Natural killer cell treated with Interleukin-12 subunit alpha and Interleukin-12 subunit beta and Interleukin-15 and Interleukin-18, amount 100 ng/mL, for 72 hours (primary cell): ENCODE data around the gene TEX10. TPM values are rescaled to one million over a fixed set of nuclear protein-coding genes. Genes with fewer than 3 reads are reported as not detected.

ENCODE experiments used
- total RNA-seq, 2 donors: library from RNA; stranded (reverse); gene quantifications; one replicate each; pipeline ENCODE4 v1.2.3, GENCODE V29; 2022

Gene TEX10
- total RNA-seq, 2 donors from 2014 or later = 17.3 to 37.7 TPM

Other genes starting within 250 kb of the TEX10 start
- gene MSANTD3, start 74.2 kb upstream of the TEX10 start, total RNA-seq = 10 to 100 TPM in 1 of 2 donors, 1 to 10 TPM in 1; 9.2 to 17.5 TPM
- gene TMEFF1, start 120.2 kb upstream of the TEX10 start, total RNA-seq = under 1 TPM in 1 of 2 donors, not detected in 1; 0.33 TPM
- under 1 TPM; 0.31 to 0.48 TPM for gene CAVIN4, start 225.1 kb upstream of the TEX10 start, total RNA-seq